WTC11 (cell line): ENCODE results near the gene GNAS-AS1. TPM values are rescaled to one million over a fixed set of nuclear protein-coding genes. Genes with fewer than 3 reads are reported as not detected.

Experiments
- ATAC-seq: fragments of 200-7000 bp; cut with Tn5 transposase; 2 replicates; pipeline ENCODE4 v1.10.0; 2021; ENCODE audit warnings: mild to moderate bottlenecking, moderate library complexity
- CTCF ChIA-PET: fragments of 300-600 bp; sonication (Branson Sonifier 250); formaldehyde crosslinking; loops from one replicate; lab custom pipeline; 2021; ENCODE audit warnings: antibody characterized with exemption; lab: Charles Lee
- POLR2A ChIA-PET: fragments of 350-600 bp; sonication (Branson Sonifier 250); formaldehyde crosslinking; loops from one replicate; lab custom pipeline; 2021; ENCODE audit warnings: antibody characterized with exemption; lab: Charles Lee
- DNase-seq: peaks from one replicate; pipeline ENCODE4 v3.0.0; 2021; ENCODE audit warnings: low spot score
- H3K27ac Mint-ChIP-seq: 2 replicates; pipeline ENCODE4 v1.8.0; 2021; ENCODE audit warnings: mixed read lengths
- H3K27me3 Mint-ChIP-seq: 2 replicates; pipeline ENCODE4 v1.8.0; 2021; ENCODE audit warnings: low read depth, mild to moderate bottlenecking, moderate library complexity, mixed read lengths
- H3K36me3 Mint-ChIP-seq: 2 replicates; pipeline ENCODE4 v1.8.0; 2021; ENCODE audit warnings: mixed read lengths
- H3K4me1 Mint-ChIP-seq: 2 replicates; pipeline ENCODE4 v1.8.0; 2022; ENCODE audit warnings: mixed read lengths
- H3K4me3 Mint-ChIP-seq: 2 replicates; pipeline ENCODE4 v1.8.0; 2021; ENCODE audit warnings: mild to moderate bottlenecking, moderate library complexity, mixed read lengths
- H3K9me3 Mint-ChIP-seq: 2 replicates; pipeline ENCODE4 v1.8.0; 2021; ENCODE audit warnings: mixed read lengths
- EMX1 ChIP-seq: fragments of 250-450 bp; sonication (Bioruptor Pico); IDR thresholded peaks from 2 replicates; pipeline ENCODE4 v1.8.0; 2021; ENCODE audit warnings: mild to moderate bottlenecking
- ETV6 ChIP-seq: sonication (generic); formaldehyde crosslinking; IDR thresholded peaks from 2 replicates; pipeline ENCODE4 v1.8.1; 2022; ENCODE audit warnings: mild to moderate bottlenecking, missing genetic modification reagents
- FOXK1 ChIP-seq: sonication (generic); formaldehyde crosslinking; IDR thresholded peaks from 2 replicates; pipeline ENCODE4 v1.8.0; 2022; ENCODE audit warnings: mild to moderate bottlenecking, moderate library complexity, missing genetic modification reagents
- FOXP1 ChIP-seq: sonication (generic); formaldehyde crosslinking; IDR thresholded peaks from 2 replicates; pipeline ENCODE4 v1.8.0; 2022; ENCODE audit warnings: missing genetic modification reagents, mild to moderate bottlenecking, moderate library complexity, borderline replicate concordance
- MYBL2 ChIP-seq: sonication (generic); formaldehyde crosslinking; IDR thresholded peaks from 2 replicates; pipeline ENCODE4 v1.8.1; 2023; ENCODE audit warnings: mild to moderate bottlenecking, moderate library complexity, missing genetic modification reagents
- NR3C1 ChIP-seq: sonication (generic); formaldehyde crosslinking; conservative IDR thresholded peaks from 2 replicates; pipeline ENCODE4 v1.8.1; 2023; ENCODE audit warnings: low read depth, mild to moderate bottlenecking, missing genetic modification reagents
- RELA ChIP-seq: sonication (generic); formaldehyde crosslinking; IDR thresholded peaks from 2 replicates; pipeline ENCODE4 v1.8.1; 2022; ENCODE audit warnings: missing genetic modification reagents, mild to moderate bottlenecking, borderline replicate concordance
- TEAD4 ChIP-seq: sonication (generic); formaldehyde crosslinking; IDR thresholded peaks from 2 replicates; pipeline ENCODE4 v1.8.0; 2022; ENCODE audit warnings: mild to moderate bottlenecking, missing genetic modification reagents
- ZBTB21 ChIP-seq: sonication (generic); formaldehyde crosslinking; IDR thresholded peaks from 2 replicates; pipeline ENCODE4 v1.8.1; 2023; ENCODE audit warnings: mild to moderate bottlenecking, missing genetic modification reagents, borderline replicate concordance
- ZNF263 ChIP-seq: sonication (generic); formaldehyde crosslinking; IDR thresholded peaks from 2 replicates; pipeline ENCODE4 v1.8.1; 2022; ENCODE audit warnings: low read depth, mild to moderate bottlenecking, moderate library complexity, missing genetic modification reagents
- total RNA-seq: library from RNA; stranded (reverse); gene quantifications from 3 replicates; pipeline ENCODE4 v1.2.3, GENCODE V29; 2021
- TF ChIP-seq, protein P1 (sequence below): sonication (generic); formaldehyde crosslinking; IDR thresholded peaks from 2 replicates; pipeline ENCODE4 v1.8.1; 2023; ENCODE audit warnings: mild to moderate bottlenecking, missing genetic modification reagents, moderate library complexity
- TF ChIP-seq, protein P2 (sequence below): sonication (generic); formaldehyde crosslinking; IDR thresholded peaks from 2 replicates; pipeline ENCODE4 v1.8.0; 2022; ENCODE audit warnings: mild to moderate bottlenecking, missing genetic modification reagents
- TF ChIP-seq, protein P3 (sequence below): sonication (generic); formaldehyde crosslinking; conservative IDR thresholded peaks from 2 replicates; pipeline ENCODE4 v1.8.1; 2023; ENCODE audit warnings: mild to moderate bottlenecking, low read depth, missing genetic modification reagents, moderate library complexity
- TF ChIP-seq, protein P4 (sequence below): fragments of 250-450 bp; sonication (Bioruptor Pico); IDR thresholded peaks from 2 replicates; pipeline ENCODE4 v1.9.0; 2021; ENCODE audit warnings: mild to moderate bottlenecking, borderline replicate concordance
- TF ChIP-seq, protein P5 (sequence below): sonication (generic); formaldehyde crosslinking; IDR thresholded peaks from 2 replicates; pipeline ENCODE4 v1.8.0; 2023; ENCODE audit warnings: missing genetic modification reagents
- TF ChIP-seq, protein P6 (sequence below): sonication (generic); formaldehyde crosslinking; IDR thresholded peaks from 2 replicates; pipeline ENCODE4 v1.8.0; 2022; ENCODE audit warnings: mild to moderate bottlenecking, missing genetic modification reagents
- TF ChIP-seq, protein P7 (sequence below): sonication (generic); formaldehyde crosslinking; IDR thresholded peaks from 2 replicates; pipeline ENCODE4 v1.8.1; 2023; ENCODE audit warnings: mild to moderate bottlenecking, missing genetic modification reagents
- TF ChIP-seq, protein P8 (sequence below): sonication (generic); formaldehyde crosslinking; IDR thresholded peaks from 2 replicates; pipeline ENCODE4 v1.8.1; 2023; ENCODE audit warnings: mild to moderate bottlenecking, moderate library complexity, missing genetic modification reagents

Gene GNAS-AS1
- total RNA-seq, 1 experiment from 2014 or later, result 12.2 TPM

DNA sequence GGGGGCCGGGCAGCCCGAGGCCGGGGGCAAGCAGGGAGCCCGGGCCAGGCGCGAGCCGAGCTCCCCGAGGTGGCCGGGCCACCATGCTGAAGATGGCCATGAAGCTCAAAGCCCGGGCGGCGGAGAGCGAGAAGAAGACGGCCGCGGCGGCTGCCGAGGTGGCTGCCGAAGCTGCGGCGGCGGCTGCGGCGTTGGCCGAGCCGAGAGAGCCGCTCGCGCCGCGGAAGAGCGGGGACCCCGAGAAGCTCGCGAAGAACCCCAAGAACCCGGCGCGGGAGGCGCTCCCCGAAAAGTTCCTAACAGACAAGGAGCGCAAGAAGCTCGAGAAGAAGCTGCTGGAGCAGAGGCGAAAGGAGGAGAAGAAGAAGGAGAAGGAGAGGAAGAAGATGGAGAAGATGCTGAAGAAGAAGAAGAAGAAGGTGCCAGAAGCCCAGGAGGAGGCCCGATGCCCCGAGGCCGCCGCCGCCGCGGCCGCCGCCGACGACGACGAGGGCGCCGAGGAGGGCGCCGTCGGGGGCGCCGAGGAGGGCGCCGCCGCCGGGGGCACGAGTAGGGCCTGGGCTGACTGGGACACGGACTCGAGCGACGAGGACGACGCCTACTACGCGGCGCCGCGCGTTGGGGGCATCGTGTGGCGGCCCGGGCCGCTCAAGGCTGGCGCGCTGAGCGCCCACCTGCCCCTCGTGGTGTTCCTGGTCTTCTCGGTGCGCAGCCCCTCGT is 39.3 kb upstream of the GNAS-AS1 start (continued):
- TF ChIP-seq, protein P1, sequence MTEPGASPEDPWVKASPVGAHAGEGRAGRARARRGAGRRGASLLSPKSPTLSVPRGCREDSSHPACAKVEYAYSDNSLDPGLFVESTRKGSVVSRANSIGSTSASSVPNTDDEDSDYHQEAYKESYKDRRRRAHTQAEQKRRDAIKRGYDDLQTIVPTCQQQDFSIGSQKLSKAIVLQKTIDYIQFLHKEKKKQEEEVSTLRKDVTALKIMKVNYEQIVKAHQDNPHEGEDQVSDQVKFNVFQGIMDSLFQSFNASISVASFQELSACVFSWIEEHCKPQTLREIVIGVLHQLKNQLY, result no peak
- TF ChIP-seq MYBL2 (CRISPR knock-in tag), result no peak
- TF ChIP-seq, protein P2, sequence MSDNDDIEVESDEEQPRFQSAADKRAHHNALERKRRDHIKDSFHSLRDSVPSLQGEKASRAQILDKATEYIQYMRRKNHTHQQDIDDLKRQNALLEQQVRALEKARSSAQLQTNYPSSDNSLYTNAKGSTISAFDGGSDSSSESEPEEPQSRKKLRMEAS (CRISPR knock-in tag), result no peak
- TF ChIP-seq ETV6 (CRISPR knock-in tag), result 0 out of 2 replicates have a peak, but pooled peaks have one; percentile 10

DNA sequence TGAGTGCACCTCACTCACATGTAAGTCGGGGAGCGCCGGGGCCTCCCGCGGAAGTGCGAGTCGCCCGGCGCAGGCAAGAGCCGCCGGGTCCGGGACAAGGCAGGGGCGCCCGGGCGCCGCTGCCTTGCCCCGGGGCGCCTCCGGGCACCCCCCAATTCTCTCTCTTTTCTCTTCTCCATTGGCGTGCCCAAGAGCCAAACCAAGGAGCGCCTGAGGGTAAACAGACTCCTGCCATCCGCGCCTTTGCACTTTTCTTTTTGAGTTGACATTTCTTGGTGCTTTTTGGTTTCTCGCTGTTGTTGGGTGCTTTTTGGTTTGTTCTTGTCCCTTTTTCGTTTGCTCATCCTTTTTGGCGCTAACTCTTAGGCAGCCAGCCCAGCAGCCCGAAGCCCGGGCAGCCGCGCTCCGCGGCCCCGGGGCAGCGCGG is 38.6 kb upstream of the GNAS-AS1 start:
- DNase-seq, result no peak
- ATAC-seq, result no peak
- Mint-ChIP-seq H3K9me3 (peaks cover 17% of the 10 kb centered on the region), H3K4me1 (peaks cover 43% of the 10 kb centered on the region), H3K4me3 (peak overlapping the region; percentile 73), H3K36me3 (peaks cover 29% of the 10 kb centered on the region), H3K27me3 (no peaks in the 10 kb centered on the region), H3K27ac (no peak overlapping the region)
- POLR2A ChIA-PET, result interaction anchor here (0.8 to 1.2 kb wide), 3 partner anchors 37 to 238 kb away, joined by 3 read pairs; partner anchors contain the start of genes GNAS, NELFCD and STX16
- CTCF ChIA-PET, result interaction anchor here (1.3 to 1.7 kb wide), 3 partner anchors 12 to 95 kb away, joined by 4 to 7 read pairs (median 4); no protein-coding TSS in a partner anchor
- TF ChIP-seq ZBTB21 (no peak), ETV6 (CRISPR knock-in tag) (no peak), EMX1 (CRISPR knock-in tag) (no peak), TEAD4 (no peak), FOXK1 (CRISPR knock-in tag) (no peak), RELA (CRISPR knock-in tag) (no peak), NR3C1 (CRISPR knock-in tag) (no peak), ZNF263 (CRISPR knock-in tag) (no peak), FOXP1 (CRISPR knock-in tag) (no peak)
- TF ChIP-seq, protein P3, sequence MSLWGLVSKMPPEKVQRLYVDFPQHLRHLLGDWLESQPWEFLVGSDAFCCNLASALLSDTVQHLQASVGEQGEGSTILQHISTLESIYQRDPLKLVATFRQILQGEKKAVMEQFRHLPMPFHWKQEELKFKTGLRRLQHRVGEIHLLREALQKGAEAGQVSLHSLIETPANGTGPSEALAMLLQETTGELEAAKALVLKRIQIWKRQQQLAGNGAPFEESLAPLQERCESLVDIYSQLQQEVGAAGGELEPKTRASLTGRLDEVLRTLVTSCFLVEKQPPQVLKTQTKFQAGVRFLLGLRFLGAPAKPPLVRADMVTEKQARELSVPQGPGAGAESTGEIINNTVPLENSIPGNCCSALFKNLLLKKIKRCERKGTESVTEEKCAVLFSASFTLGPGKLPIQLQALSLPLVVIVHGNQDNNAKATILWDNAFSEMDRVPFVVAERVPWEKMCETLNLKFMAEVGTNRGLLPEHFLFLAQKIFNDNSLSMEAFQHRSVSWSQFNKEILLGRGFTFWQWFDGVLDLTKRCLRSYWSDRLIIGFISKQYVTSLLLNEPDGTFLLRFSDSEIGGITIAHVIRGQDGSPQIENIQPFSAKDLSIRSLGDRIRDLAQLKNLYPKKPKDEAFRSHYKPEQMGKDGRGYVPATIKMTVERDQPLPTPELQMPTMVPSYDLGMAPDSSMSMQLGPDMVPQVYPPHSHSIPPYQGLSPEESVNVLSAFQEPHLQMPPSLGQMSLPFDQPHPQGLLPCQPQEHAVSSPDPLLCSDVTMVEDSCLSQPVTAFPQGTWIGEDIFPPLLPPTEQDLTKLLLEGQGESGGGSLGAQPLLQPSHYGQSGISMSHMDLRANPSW (CRISPR knock-in tag), result no peak
- TF ChIP-seq, protein P4, sequence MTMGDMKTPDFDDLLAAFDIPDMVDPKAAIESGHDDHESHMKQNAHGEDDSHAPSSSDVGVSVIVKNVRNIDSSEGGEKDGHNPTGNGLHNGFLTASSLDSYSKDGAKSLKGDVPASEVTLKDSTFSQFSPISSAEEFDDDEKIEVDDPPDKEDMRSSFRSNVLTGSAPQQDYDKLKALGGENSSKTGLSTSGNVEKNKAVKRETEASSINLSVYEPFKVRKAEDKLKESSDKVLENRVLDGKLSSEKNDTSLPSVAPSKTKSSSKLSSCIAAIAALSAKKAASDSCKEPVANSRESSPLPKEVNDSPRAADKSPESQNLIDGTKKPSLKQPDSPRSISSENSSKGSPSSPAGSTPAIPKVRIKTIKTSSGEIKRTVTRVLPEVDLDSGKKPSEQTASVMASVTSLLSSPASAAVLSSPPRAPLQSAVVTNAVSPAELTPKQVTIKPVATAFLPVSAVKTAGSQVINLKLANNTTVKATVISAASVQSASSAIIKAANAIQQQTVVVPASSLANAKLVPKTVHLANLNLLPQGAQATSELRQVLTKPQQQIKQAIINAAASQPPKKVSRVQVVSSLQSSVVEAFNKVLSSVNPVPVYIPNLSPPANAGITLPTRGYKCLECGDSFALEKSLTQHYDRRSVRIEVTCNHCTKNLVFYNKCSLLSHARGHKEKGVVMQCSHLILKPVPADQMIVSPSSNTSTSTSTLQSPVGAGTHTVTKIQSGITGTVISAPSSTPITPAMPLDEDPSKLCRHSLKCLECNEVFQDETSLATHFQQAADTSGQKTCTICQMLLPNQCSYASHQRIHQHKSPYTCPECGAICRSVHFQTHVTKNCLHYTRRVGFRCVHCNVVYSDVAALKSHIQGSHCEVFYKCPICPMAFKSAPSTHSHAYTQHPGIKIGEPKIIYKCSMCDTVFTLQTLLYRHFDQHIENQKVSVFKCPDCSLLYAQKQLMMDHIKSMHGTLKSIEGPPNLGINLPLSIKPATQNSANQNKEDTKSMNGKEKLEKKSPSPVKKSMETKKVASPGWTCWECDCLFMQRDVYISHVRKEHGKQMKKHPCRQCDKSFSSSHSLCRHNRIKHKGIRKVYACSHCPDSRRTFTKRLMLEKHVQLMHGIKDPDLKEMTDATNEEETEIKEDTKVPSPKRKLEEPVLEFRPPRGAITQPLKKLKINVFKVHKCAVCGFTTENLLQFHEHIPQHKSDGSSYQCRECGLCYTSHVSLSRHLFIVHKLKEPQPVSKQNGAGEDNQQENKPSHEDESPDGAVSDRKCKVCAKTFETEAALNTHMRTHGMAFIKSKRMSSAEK (CRISPR knock-in tag), result no peak
- TF ChIP-seq, protein P5, sequence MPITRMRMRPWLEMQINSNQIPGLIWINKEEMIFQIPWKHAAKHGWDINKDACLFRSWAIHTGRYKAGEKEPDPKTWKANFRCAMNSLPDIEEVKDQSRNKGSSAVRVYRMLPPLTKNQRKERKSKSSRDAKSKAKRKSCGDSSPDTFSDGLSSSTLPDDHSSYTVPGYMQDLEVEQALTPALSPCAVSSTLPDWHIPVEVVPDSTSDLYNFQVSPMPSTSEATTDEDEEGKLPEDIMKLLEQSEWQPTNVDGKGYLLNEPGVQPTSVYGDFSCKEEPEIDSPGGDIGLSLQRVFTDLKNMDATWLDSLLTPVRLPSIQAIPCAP (CRISPR knock-in tag), result no peak
- TF ChIP-seq, protein P6, sequence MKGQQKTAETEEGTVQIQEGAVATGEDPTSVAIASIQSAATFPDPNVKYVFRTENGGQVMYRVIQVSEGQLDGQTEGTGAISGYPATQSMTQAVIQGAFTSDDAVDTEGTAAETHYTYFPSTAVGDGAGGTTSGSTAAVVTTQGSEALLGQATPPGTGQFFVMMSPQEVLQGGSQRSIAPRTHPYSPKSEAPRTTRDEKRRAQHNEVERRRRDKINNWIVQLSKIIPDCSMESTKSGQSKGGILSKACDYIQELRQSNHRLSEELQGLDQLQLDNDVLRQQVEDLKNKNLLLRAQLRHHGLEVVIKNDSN (CRISPR knock-in tag), result no peak
- TF ChIP-seq, protein P7, sequence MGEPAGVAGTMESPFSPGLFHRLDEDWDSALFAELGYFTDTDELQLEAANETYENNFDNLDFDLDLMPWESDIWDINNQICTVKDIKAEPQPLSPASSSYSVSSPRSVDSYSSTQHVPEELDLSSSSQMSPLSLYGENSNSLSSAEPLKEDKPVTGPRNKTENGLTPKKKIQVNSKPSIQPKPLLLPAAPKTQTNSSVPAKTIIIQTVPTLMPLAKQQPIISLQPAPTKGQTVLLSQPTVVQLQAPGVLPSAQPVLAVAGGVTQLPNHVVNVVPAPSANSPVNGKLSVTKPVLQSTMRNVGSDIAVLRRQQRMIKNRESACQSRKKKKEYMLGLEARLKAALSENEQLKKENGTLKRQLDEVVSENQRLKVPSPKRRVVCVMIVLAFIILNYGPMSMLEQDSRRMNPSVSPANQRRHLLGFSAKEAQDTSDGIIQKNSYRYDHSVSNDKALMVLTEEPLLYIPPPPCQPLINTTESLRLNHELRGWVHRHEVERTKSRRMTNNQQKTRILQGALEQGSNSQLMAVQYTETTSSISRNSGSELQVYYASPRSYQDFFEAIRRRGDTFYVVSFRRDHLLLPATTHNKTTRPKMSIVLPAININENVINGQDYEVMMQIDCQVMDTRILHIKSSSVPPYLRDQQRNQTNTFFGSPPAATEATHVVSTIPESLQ, result no peak
- TF ChIP-seq, protein P8, sequence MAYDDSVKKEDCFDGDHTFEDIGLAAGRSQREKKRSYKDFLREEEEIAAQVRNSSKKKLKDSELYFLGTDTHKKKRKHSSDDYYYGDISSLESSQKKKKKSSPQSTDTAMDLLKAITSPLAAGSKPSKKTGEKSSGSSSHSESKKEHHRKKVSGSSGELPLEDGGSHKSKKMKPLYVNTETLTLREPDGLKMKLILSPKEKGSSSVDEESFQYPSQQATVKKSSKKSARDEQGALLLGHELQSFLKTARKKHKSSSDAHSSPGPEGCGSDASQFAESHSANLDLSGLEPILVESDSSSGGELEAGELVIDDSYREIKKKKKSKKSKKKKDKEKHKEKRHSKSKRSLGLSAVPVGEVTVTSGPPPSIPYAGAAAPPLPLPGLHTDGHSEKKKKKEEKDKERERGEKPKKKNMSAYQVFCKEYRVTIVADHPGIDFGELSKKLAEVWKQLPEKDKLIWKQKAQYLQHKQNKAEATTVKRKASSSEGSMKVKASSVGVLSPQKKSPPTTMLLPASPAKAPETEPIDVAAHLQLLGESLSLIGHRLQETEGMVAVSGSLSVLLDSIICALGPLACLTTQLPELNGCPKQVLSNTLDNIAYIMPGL, result no peak
